Left forelimb (tissue), 1 donor: Measurements from ENCODE around the gene NRN1L.

ENCODE experiments used
- DNase-seq: peaks from one replicate; pipeline ENCODE4 v3.0.0-alpha.2; 2018; ENCODE audit warnings: low spot score

The NRN1L gene

DNA sequence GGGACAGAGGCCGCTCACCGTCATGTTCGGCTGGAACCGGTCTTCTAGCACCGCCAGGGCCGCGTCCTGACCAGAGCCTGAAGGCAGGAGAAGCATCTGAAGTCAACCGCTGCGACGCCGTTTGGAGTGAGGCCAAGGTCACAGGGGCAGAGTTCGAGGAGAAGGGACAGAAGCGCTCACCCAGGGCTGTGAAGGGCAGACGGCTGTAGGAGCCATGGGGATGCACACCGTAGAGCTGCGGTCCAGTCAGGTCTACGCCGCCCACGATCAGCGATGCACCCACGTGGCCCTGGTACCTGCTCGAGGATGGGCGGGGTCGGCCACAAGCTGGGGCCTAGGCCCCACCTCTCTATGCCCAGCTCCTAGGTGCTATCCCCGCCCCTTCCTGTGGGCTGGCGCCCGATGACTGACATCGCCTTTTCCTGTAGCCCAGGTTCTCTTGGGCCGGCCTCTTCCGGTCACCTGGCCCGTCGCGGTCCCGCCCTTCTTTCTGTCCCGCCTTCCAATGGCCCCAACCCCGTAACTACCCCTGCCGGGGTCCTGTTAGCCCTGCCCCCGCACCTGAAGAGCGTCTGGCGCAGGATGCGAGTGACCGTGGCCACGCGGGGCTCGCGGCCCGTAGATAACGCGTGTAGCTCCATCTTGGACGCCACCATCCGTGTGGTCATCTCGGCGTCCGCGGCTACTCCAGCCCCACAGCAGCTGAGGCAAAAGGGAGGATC is 50.9 kb downstream of the NRN1L start:
- peak; percentile 90 for DNase-seq
